ENCODE measurements around the gene ZFYVE21. TPM values are rescaled to one million over a fixed set of nuclear protein-coding genes. Genes with fewer than 3 reads are reported as not detected.

The ZFYVE21 gene
- polyA plus RNA-seq, 2 donors = 56.5 to 73.5 TPM

- H3K4me1 ChIP-seq (ENCODE audit: control insufficient read depth in 2 of 2, insufficient read depth in 2 of 2, low read length in 1 of 2) = peaks cover 7 to 46% of the 10 kb centered on the region in 2 donors
- no peak overlapping the region for H3K4me3 ChIP-seq (ENCODE audit: low read depth in 1 of 2, low read length in 2 of 2)
- H3K27me3 ChIP-seq (ENCODE audit: control insufficient read depth in 1 of 2, insufficient read depth in 2 of 2, low read length in 2 of 2) = no peaks in the 10 kb centered on the region
- no peaks in the 10 kb centered on the region for H3K9me3 ChIP-seq (ENCODE audit: control insufficient read depth in 2 of 2, insufficient read depth in 1 of 2, low read depth in 1 of 2, low read length in 1 of 2)
- H3K36me3 ChIP-seq (ENCODE audit: control insufficient read depth in 2 of 2, insufficient read depth in 2 of 2, low read length in 1 of 2) = peaks cover 3 to 24% of the 10 kb centered on the region in 2 donors
- peak overlapping the region; percentile 82 to 94 for H3K27ac ChIP-seq (ENCODE audit: low read depth in 2 of 2, low read length in 1 of 2)
- 33 to 50% methylated on average over 9 of the region's 9 CpGs for WGBS, 2 donors
Observed at GRCh38 chr14:103710771-103711377, 4.7 kb upstream of the ZFYVE21 start.

- H3K27me3 ChIP-seq (ENCODE audit: control insufficient read depth in 1 of 2, insufficient read depth in 2 of 2, low read length in 2 of 2) = no peaks in the 10 kb centered on the region
- H3K4me1 ChIP-seq (ENCODE audit: control insufficient read depth in 2 of 2, insufficient read depth in 2 of 2, low read length in 1 of 2) = peaks cover 7 to 46% of the 10 kb centered on the region in 2 donors
- no peaks in the 10 kb centered on the region for H3K9me3 ChIP-seq (ENCODE audit: control insufficient read depth in 2 of 2, insufficient read depth in 1 of 2, low read depth in 1 of 2, low read length in 1 of 2)
- 30 to 47% methylated on average over 27 of the region's 27 CpGs for WGBS, 2 donors
- peak overlapping the region; percentile 82 to 94 for H3K27ac ChIP-seq (ENCODE audit: low read depth in 2 of 2, low read length in 1 of 2)
- H3K4me3 ChIP-seq (ENCODE audit: low read depth in 1 of 2, low read length in 2 of 2) = no peak overlapping the region
- peaks cover 0 to 16% of the 10 kb centered on the region in 2 donors for H3K36me3 ChIP-seq (ENCODE audit: control insufficient read depth in 2 of 2, insufficient read depth in 2 of 2, low read length in 1 of 2)
Observed at GRCh38 chr14:103711516-103712431, 3.8 kb upstream of the ZFYVE21 start.

GRCh38 chr14:103712633-103713247, 2.9 kb upstream of the ZFYVE21 start:
- H3K9me3 ChIP-seq (ENCODE audit: control insufficient read depth in 2 of 2, insufficient read depth in 1 of 2, low read depth in 1 of 2, low read length in 1 of 2) = no peaks in the 10 kb centered on the region
- H3K4me1 ChIP-seq (ENCODE audit: control insufficient read depth in 2 of 2, insufficient read depth in 2 of 2, low read length in 1 of 2) = peaks cover 7 to 46% of the 10 kb centered on the region in 2 donors
- H3K27ac ChIP-seq (ENCODE audit: low read depth in 2 of 2, low read length in 1 of 2) = peak overlapping the region; percentile 82 to 94
- peaks cover 0 to 11% of the 10 kb centered on the region in 2 donors for H3K36me3 ChIP-seq (ENCODE audit: control insufficient read depth in 2 of 2, insufficient read depth in 2 of 2, low read length in 1 of 2)
- 62 to 70% methylated on average over 24 of the region's 24 CpGs for WGBS, 2 donors
- no peak overlapping the region for H3K4me3 ChIP-seq (ENCODE audit: low read depth in 1 of 2, low read length in 2 of 2)
- H3K27me3 ChIP-seq (ENCODE audit: control insufficient read depth in 1 of 2, insufficient read depth in 2 of 2, low read length in 2 of 2) = no peaks in the 10 kb centered on the region

GRCh38 chr14:103713304-103714062, 2.1 kb upstream of the ZFYVE21 start:
- Histone ChIP-seq H3K36me3 (ENCODE audit: control insufficient read depth in 2 of 2, insufficient read depth in 2 of 2, low read length in 1 of 2) (peaks cover 0 to 4% of the 10 kb centered on the region in 2 donors), H3K9me3 (ENCODE audit: control insufficient read depth in 2 of 2, insufficient read depth in 1 of 2, low read depth in 1 of 2, low read length in 1 of 2) (no peaks in the 10 kb centered on the region), H3K4me1 (ENCODE audit: control insufficient read depth in 2 of 2, insufficient read depth in 2 of 2, low read length in 1 of 2) (peaks cover 3 to 44% of the 10 kb centered on the region in 2 donors), H3K4me3 (ENCODE audit: low read depth in 1 of 2, low read length in 2 of 2) (no peak overlapping the region), H3K27ac (ENCODE audit: low read depth in 2 of 2, low read length in 1 of 2) (no peak overlapping the region), H3K27me3 (ENCODE audit: control insufficient read depth in 1 of 2, insufficient read depth in 2 of 2, low read length in 2 of 2) (no peaks in the 10 kb centered on the region)
- WGBS, 2 donors = 77 to 82% methylated on average over 18 of the region's 18 CpGs

- peaks cover 3 to 42% of the 10 kb centered on the region in 2 donors for H3K4me1 ChIP-seq (ENCODE audit: control insufficient read depth in 2 of 2, insufficient read depth in 2 of 2, low read length in 1 of 2)
- H3K27me3 ChIP-seq (ENCODE audit: control insufficient read depth in 1 of 2, insufficient read depth in 2 of 2, low read length in 2 of 2) = no peaks in the 10 kb centered on the region
- peaks cover 0 to 4% of the 10 kb centered on the region in 2 donors for H3K36me3 ChIP-seq (ENCODE audit: control insufficient read depth in 2 of 2, insufficient read depth in 2 of 2, low read length in 1 of 2)
- 59 to 60% methylated on average over 16 of the region's 16 CpGs for WGBS, 2 donors
- no peak overlapping the region for H3K27ac ChIP-seq (ENCODE audit: low read depth in 2 of 2, low read length in 1 of 2)
- H3K4me3 ChIP-seq (ENCODE audit: low read depth in 1 of 2, low read length in 2 of 2) = no peak overlapping the region
- H3K9me3 ChIP-seq (ENCODE audit: control insufficient read depth in 2 of 2, insufficient read depth in 1 of 2, low read depth in 1 of 2, low read length in 1 of 2) = no peaks in the 10 kb centered on the region
Observed at GRCh38 chr14:103714063-103714724, 1.4 kb upstream of the ZFYVE21 start.

GRCh38 chr14:103716091-103716801, 636 bp downstream of the ZFYVE21 start:
- Histone ChIP-seq H3K9me3 (ENCODE audit: control insufficient read depth in 2 of 2, insufficient read depth in 1 of 2, low read depth in 1 of 2, low read length in 1 of 2) (no peaks in the 10 kb centered on the region), H3K4me3 (ENCODE audit: low read depth in 1 of 2, low read length in 2 of 2) (peak overlapping the region; percentile 72 to 81), H3K36me3 (ENCODE audit: control insufficient read depth in 2 of 2, insufficient read depth in 2 of 2, low read length in 1 of 2) (peaks cover 0 to 1% of the 10 kb centered on the region in 2 donors), H3K27me3 (ENCODE audit: control insufficient read depth in 1 of 2, insufficient read depth in 2 of 2, low read length in 2 of 2) (no peaks in the 10 kb centered on the region), H3K4me1 (ENCODE audit: control insufficient read depth in 2 of 2, insufficient read depth in 2 of 2, low read length in 1 of 2) (peaks cover 6 to 37% of the 10 kb centered on the region in 2 donors), H3K27ac (ENCODE audit: low read depth in 2 of 2, low read length in 1 of 2) (peak overlapping the region; percentile 86 to 95)
- WGBS, 2 donors = 2 to 4% methylated on average over 53 to 72 of the region's 72 CpGs

- H3K27me3 ChIP-seq (ENCODE audit: control insufficient read depth in 1 of 2, insufficient read depth in 2 of 2, low read length in 2 of 2) = no peaks in the 10 kb centered on the region
- H3K27ac ChIP-seq (ENCODE audit: low read depth in 2 of 2, low read length in 1 of 2) = no peak overlapping the region
- no peaks in the 10 kb centered on the region for H3K9me3 ChIP-seq (ENCODE audit: control insufficient read depth in 2 of 2, insufficient read depth in 1 of 2, low read depth in 1 of 2, low read length in 1 of 2)
- peaks cover 5 to 42% of the 10 kb centered on the region in 2 donors for H3K4me1 ChIP-seq (ENCODE audit: control insufficient read depth in 2 of 2, insufficient read depth in 2 of 2, low read length in 1 of 2)
- 76 to 77% methylated on average over 17 of the region's 17 CpGs for WGBS, 2 donors
- H3K36me3 ChIP-seq (ENCODE audit: control insufficient read depth in 2 of 2, insufficient read depth in 2 of 2, low read length in 1 of 2) = peaks cover 0 to 1% of the 10 kb centered on the region in 2 donors
- peak overlapping the region in 1 of 2 donors; percentile 72 for H3K4me3 ChIP-seq (ENCODE audit: low read depth in 1 of 2, low read length in 2 of 2)
Observed at GRCh38 chr14:103716899-103717411, 1.3 kb downstream of the ZFYVE21 start.

GRCh38 chr14:103718572-103718971, 3.0 kb downstream of the ZFYVE21 start:
- peaks cover 0 to 1% of the 10 kb centered on the region in 2 donors for H3K36me3 ChIP-seq (ENCODE audit: control insufficient read depth in 2 of 2, insufficient read depth in 2 of 2, low read length in 1 of 2)
- H3K4me1 ChIP-seq (ENCODE audit: control insufficient read depth in 2 of 2, insufficient read depth in 2 of 2, low read length in 1 of 2) = peaks cover 8 to 32% of the 10 kb centered on the region in 2 donors
- H3K27ac ChIP-seq (ENCODE audit: low read depth in 2 of 2, low read length in 1 of 2) = peak overlapping the region in 1 of 2 donors; percentile 37
- no peaks in the 10 kb centered on the region for H3K9me3 ChIP-seq (ENCODE audit: control insufficient read depth in 2 of 2, insufficient read depth in 1 of 2, low read depth in 1 of 2, low read length in 1 of 2)
- no peak overlapping the region for H3K4me3 ChIP-seq (ENCODE audit: low read depth in 1 of 2, low read length in 2 of 2)
- 43 to 53% methylated on average over 16 of the region's 16 CpGs for WGBS, 2 donors
- no peaks in the 10 kb centered on the region for H3K27me3 ChIP-seq (ENCODE audit: control insufficient read depth in 1 of 2, insufficient read depth in 2 of 2, low read length in 2 of 2)
